H1 (cell line): ENCODE results near the gene GRM7. TPM values are rescaled to one million over a fixed set of nuclear protein-coding genes. Genes with fewer than 3 reads are reported as not detected.

Experiments
- CTCF ChIA-PET: fragments of 300-600 bp; sonication (Branson Sonifier 250); formaldehyde crosslinking; loops from one replicate; lab custom pipeline; 2021; ENCODE audit not compliant: partially characterized antibody; lab: Charles Lee
- POLR2A ChIA-PET: fragments of 300-600 bp; sonication (Branson Sonifier 250); formaldehyde crosslinking; loops from one replicate; lab custom pipeline; 2021; ENCODE audit warnings: inconsistent platforms; ENCODE audit not compliant: partially characterized antibody; lab: Charles Lee
- DNase-seq, 2 experiments: peaks; one replicate each; pipeline versions ENCODE4 v3.0.0 to v3.0.0-alpha.2; 2010 to 2022; ENCODE audit warnings: low spot score in 2 of 2, low read depth in 1 of 2, mixed read lengths in 1 of 2
- FAIRE-seq: peaks from 2 replicates; lab custom pipeline; 2011; peaks lifted over from hg19 to GRCh38; lab: Jason Lieb, UNC
- H2AFZ ChIP-seq: 2 replicates; pipeline ENCODE4 v1.8.1; 2012; ENCODE audit warnings: low read length, inconsistent platforms
- H2AK5ac ChIP-seq: 2 replicates; pipeline ENCODE4 v1.6.1; 2013; ENCODE audit warnings: low read depth, low read length
- H2BK120ac ChIP-seq: replicated peaks from 2 replicates; pipeline ENCODE3; 2013; ENCODE audit warnings: low read depth, low read length, inconsistent platforms
- H2BK12ac ChIP-seq: 2 replicates; pipeline ENCODE4 v1.6.1; 2013; ENCODE audit warnings: low read depth, low read length
- H2BK15ac ChIP-seq: 2 replicates; pipeline ENCODE4 v1.6.1; 2013; ENCODE audit warnings: low read length
- H2BK20ac ChIP-seq: 2 replicates; pipeline ENCODE4 v1.6.1; 2013; ENCODE audit warnings: low read length
- H2BK5ac ChIP-seq: 2 replicates; pipeline ENCODE4 v1.6.1; 2013; ENCODE audit warnings: low read depth, low read length
- H3K14ac ChIP-seq: 2 replicates; pipeline ENCODE4 v1.6.1; 2013; ENCODE audit warnings: inconsistent platforms; ENCODE audit not compliant: insufficient read length
- H3K18ac ChIP-seq: 2 replicates; pipeline ENCODE4 v1.6.1; 2013; ENCODE audit warnings: low read length; ENCODE audit errors: extremely low read depth
- H3K23ac ChIP-seq: 2 replicates; pipeline ENCODE4 v1.6.1; 2013; ENCODE audit warnings: inconsistent platforms; ENCODE audit not compliant: insufficient read length
- H3K23me2 ChIP-seq: 2 replicates; pipeline ENCODE4 v1.6.1; 2013; ENCODE audit warnings: low read depth, low read length
- H3K27ac ChIP-seq: 2 replicates; pipeline ENCODE4 v1.6.1; 2011; ENCODE audit warnings: low read depth, low read length, inconsistent platforms
- H3K27me3 ChIP-seq, 4 experiments: replicated peaks in 1 of 4; 1 replicate in 1 of 4; 2 replicates in 3 of 4; pipeline versions ENCODE4 v1.6.1 to v1.8.1; 2011 to 2013; ENCODE audit warnings: low read length in 3 of 4, mild to moderate bottlenecking in 3 of 4, inconsistent platforms in 2 of 4, mixed read lengths in 2 of 4, moderate library complexity in 1 of 4; ENCODE audit not compliant: control insufficient read depth in 3 of 4, insufficient read depth in 3 of 4; ENCODE audit errors: extremely low read depth in 1 of 4
- H3K36me3 ChIP-seq, 4 experiments: 2 replicates each; pipeline versions ENCODE4 v1.6.1 to v1.8.1; 2011 to 2013; ENCODE audit warnings: mild to moderate bottlenecking in 4 of 4, low read length in 3 of 4, moderate library complexity in 2 of 4, control low read depth in 1 of 4, inconsistent platforms in 1 of 4; ENCODE audit not compliant: insufficient read depth in 4 of 4, control insufficient read depth in 2 of 4
- H3K4ac ChIP-seq: replicated peaks from 2 replicates; pipeline ENCODE3; 2013; ENCODE audit warnings: low read length, low read depth, mixed read lengths, inconsistent platforms; ENCODE audit not compliant: insufficient read length
- H3K4me1 ChIP-seq, 4 experiments: replicated peaks in 1 of 4; 1 replicate in 1 of 4; 2 replicates in 3 of 4; pipeline versions ENCODE4 v1.6.1 to v1.8.1; 2011 to 2013; ENCODE audit warnings: low read length in 3 of 4, inconsistent platforms in 2 of 4, mixed read lengths in 1 of 4; ENCODE audit not compliant: insufficient read depth in 4 of 4, control insufficient read depth in 3 of 4
- H3K4me2 ChIP-seq, 2 experiments: 2 replicates each; pipeline versions ENCODE4 v1.6.1 to v1.8.1; 2011 to 2013; ENCODE audit warnings: low read depth in 2 of 2, low read length in 2 of 2, control low read depth in 1 of 2, inconsistent platforms in 1 of 2, mild to moderate bottlenecking in 1 of 2; ENCODE audit not compliant: insufficient read depth in 1 of 2
- H3K4me3 ChIP-seq, 4 experiments: fragments of 200-600, 300-600 bp in 1 of 4; sonication (generic), shearing (Covaris generic), sonication (Bioruptor Twin) in 1 of 4; 2 replicates each; pipeline versions ENCODE4 v1.5.1 to v1.8.1; 2011 to 2016; ENCODE audit warnings: low read length in 4 of 4, low read depth in 3 of 4, control low read depth in 2 of 4, inconsistent platforms in 2 of 4, mild to moderate bottlenecking in 2 of 4, mixed read lengths in 1 of 4, moderate library complexity in 1 of 4; ENCODE audit not compliant: insufficient read depth in 2 of 4; ENCODE audit errors: extremely low read depth in 1 of 4
- H3K56ac ChIP-seq: replicated peaks from 2 replicates; pipeline ENCODE3; 2013; ENCODE audit warnings: low read depth, mild to moderate bottlenecking, mixed read lengths, low read length, inconsistent platforms; ENCODE audit not compliant: insufficient read length
- H3K79me1 ChIP-seq: 2 replicates; pipeline ENCODE4 v1.6.1; 2013; ENCODE audit warnings: low read depth, low read length, control low read depth
- H3K79me2 ChIP-seq, 2 experiments: 2 replicates each; pipeline versions ENCODE4 v1.6.1 to v1.8.1; 2012 to 2013; ENCODE audit warnings: low read length in 2 of 2, mild to moderate bottlenecking in 2 of 2, inconsistent platforms in 1 of 2; ENCODE audit not compliant: insufficient read depth in 2 of 2, control insufficient read depth in 1 of 2
- H3K9ac ChIP-seq, 4 experiments: replicated peaks in 1 of 4; 1 replicate in 1 of 4; 2 replicates in 3 of 4; pipeline versions ENCODE4 v1.6.1 to v1.8.1; 2011 to 2013; ENCODE audit warnings: low read depth in 3 of 4, low read length in 3 of 4, control low read depth in 2 of 4, mild to moderate bottlenecking in 2 of 4, moderate library complexity in 2 of 4, inconsistent platforms in 1 of 4; ENCODE audit errors: extremely low read depth in 1 of 4
- H3K9me3 ChIP-seq, 2 experiments: 2 replicates each; pipeline versions ENCODE4 v1.6.1 to v1.8.1; 2012 to 2013; ENCODE audit warnings: mild to moderate bottlenecking in 2 of 2, moderate library complexity in 2 of 2, control low read depth in 1 of 2, inconsistent platforms in 1 of 2, low read depth in 1 of 2, low read length in 1 of 2, mixed read lengths in 1 of 2; ENCODE audit not compliant: insufficient read depth in 2 of 2
- H4K20me1 ChIP-seq, 2 experiments: replicated peaks in 1 of 2; 2 replicates each; pipeline versions ENCODE3 to v1.8.1; 2011 to 2013; ENCODE audit warnings: inconsistent platforms in 2 of 2, low read length in 2 of 2, mild to moderate bottlenecking in 1 of 2; ENCODE audit not compliant: insufficient read depth in 2 of 2, control insufficient read depth in 1 of 2
- H4K5ac ChIP-seq: 2 replicates; pipeline ENCODE4 v1.6.1; 2013; ENCODE audit warnings: low read length, low read depth, mixed read lengths, inconsistent platforms; ENCODE audit not compliant: insufficient read length
- H4K8ac ChIP-seq: 2 replicates; pipeline ENCODE4 v1.8.0; 2013; ENCODE audit warnings: mild to moderate bottlenecking, moderate library complexity, low read length, inconsistent platforms; ENCODE audit not compliant: insufficient read depth; ENCODE audit errors: extremely low read depth
- H4K91ac ChIP-seq: replicated peaks from 2 replicates; pipeline ENCODE3; 2013; ENCODE audit warnings: low read length, mixed read lengths, inconsistent platforms; ENCODE audit not compliant: insufficient read length
- CBX5 ChIP-seq: fragments of 300-800, 300-1000 bp; sonication (generic); IDR thresholded peaks from 2 replicates; pipeline ENCODE4 v1.7.1; 2016; ENCODE audit warnings: antibody characterized with exemption, low read length, low read depth
- CBX8 ChIP-seq: fragments of 300-800, 300-1000 bp; sonication (generic); IDR thresholded peaks from 2 replicates; pipeline ENCODE4 v1.7.1; 2016; ENCODE audit warnings: low read depth, low read length, borderline replicate concordance
- CEBPB ChIP-seq: IDR thresholded peaks from 2 replicates; pipeline ENCODE4 v1.6.1; 2012; ENCODE audit warnings: low read depth, low read length
- HDAC2 ChIP-seq, 2 experiments: fragments of 300-600 bp in 1 of 2; sonication (generic) in 1 of 2; IDR thresholded peaks; 2 replicates each; pipeline ENCODE4 v1.6.1; 2011 to 2012; ENCODE audit warnings: low read depth in 2 of 2, low read length in 2 of 2, mild to moderate bottlenecking in 2 of 2, moderate library complexity in 2 of 2, borderline replicate concordance in 1 of 2, inconsistent platforms in 1 of 2
- HDAC6 ChIP-seq: IDR thresholded peaks from one replicate; pipeline ENCODE4 v1.7.1; 2012; ENCODE audit warnings: low read depth, mild to moderate bottlenecking, inconsistent platforms, low read length, moderate library complexity
- NANOG ChIP-seq: IDR thresholded peaks from 2 replicates; pipeline ENCODE4 v1.6.1; 2011; ENCODE audit warnings: low read length, low read depth, mild to moderate bottlenecking, inconsistent platforms; ENCODE audit not compliant: insufficient read depth, poor library complexity, severe bottlenecking
- POLR2AphosphoS5 ChIP-seq: IDR thresholded peaks from 2 replicates; pipeline ENCODE4 v1.6.1; 2011; ENCODE audit warnings: low read depth, low read length
- SRF ChIP-seq: IDR thresholded peaks from 2 replicates; pipeline ENCODE4 v1.6.1; 2011; ENCODE audit warnings: mild to moderate bottlenecking, low read depth, low read length, moderate library complexity
- WGBS, 2 experiments: shearing (Covaris generic) in 1 of 2; methylation state at CpG; one replicate each; pipeline versions ENCODE4 v1.1.6 to v1.1.7; 2013 to 2015; ENCODE audit warnings: low lambda C conversion rate in 2 of 2, mixed read lengths in 2 of 2, inconsistent platforms in 1 of 2, low coverage in 1 of 2, missing lambda C conversion rate in 1 of 2; ENCODE audit not compliant: insufficient replicate concordance in 2 of 2, insufficient coverage in 1 of 2, insufficient read length in 1 of 2; ENCODE audit errors: extremely low coverage in 1 of 2, missing lambda C conversion rate in 1 of 2; 5-methylcytosine and 5-hydroxymethylcytosine counted together
- polyA plus RNA-seq, 7 experiments: library from polyadenylated mRNA; depleted of rRNA in 3 of 7; stranded (reverse) in 5 of 7; unstranded in 2 of 7; fragments of >200 nt in 5 of 7; fragments of 200-250 nt in 2 of 7; gene quantifications; 1 replicate in 5 of 7; 2 replicates in 1 of 7; 4 replicates in 1 of 7; pipeline versions ENCODE4 v1.2.1 to v1.2.3, GENCODE V29; 2011 to 2013; ENCODE audit warnings: missing spikeins in 2 of 7, mixed read lengths in 2 of 7
- total RNA-seq: library from RNA; stranded (reverse); fragmentation: NEBNext Ultra II Directional; extraction: Animal tissue kit (Norgen Biotek cat#: 25700); gene quantifications from 2 replicates; pipeline ENCODE4 v1.2.1, GENCODE V29; 2021
- TF ChIP-seq, protein P1 (sequence below): IDR thresholded peaks from 2 replicates; pipeline ENCODE4 v1.6.1; 2011; ENCODE audit warnings: low read length, improper control_type of control experiment
- TF ChIP-seq, protein P2 (sequence below): IDR thresholded peaks from 2 replicates; pipeline ENCODE4 v1.6.1; 2012; ENCODE audit warnings: inconsistent platforms
- TF ChIP-seq, protein P3 (sequence below): IDR thresholded peaks from 2 replicates; pipeline ENCODE4 v1.6.1; 2012; ENCODE audit warnings: inconsistent platforms

Gene GRM7
- total and polyA plus RNA-seq, 2 of the 8 experiments (the other 6 are each of a cell fraction or from before 2014, with no cell fraction given) = 0.17 to 0.24 TPM

DNA sequence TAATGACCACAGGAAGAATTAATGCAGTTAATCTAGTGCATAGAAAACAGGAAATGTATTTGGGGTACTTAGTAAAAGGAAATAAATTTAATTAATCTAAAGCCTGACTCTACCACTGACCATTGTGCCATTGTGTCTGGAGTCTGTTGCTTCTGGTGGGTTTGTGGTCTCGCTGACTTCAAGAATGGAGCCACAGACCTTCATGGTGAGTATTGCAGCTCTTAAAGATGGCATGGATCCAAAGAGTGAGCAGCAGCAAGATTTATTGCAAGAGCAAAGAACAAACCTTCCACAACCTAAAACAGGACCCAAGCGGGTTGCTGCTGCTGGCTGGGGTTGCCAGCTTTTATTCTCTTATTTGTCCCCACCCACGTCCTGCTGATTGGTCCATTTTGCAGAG lies 929.2 kb downstream of the GRM7 start:
- DNase-seq = no peak
- peaks cover 2 to 18% (median 13%) of the 10 kb centered on the region in 4 experiments; a peak in 6 of 7 replicates for H3K4me1 ChIP-seq
- TF ChIP-seq CBX5 (no peak), CEBPB (no peak), SRF (no peak), NANOG (no peak), HDAC2 (IDR thresholded peaks at IDR 0.05; ENCODE audit: borderline replicate concordance in 1 of 2, low read depth in 2 of 2, low read length in 2 of 2) (no peak), POLR2AphosphoS5 (no peak), HDAC6 (no peak), CBX8 (no peak)
- TF ChIP-seq, protein P1, sequence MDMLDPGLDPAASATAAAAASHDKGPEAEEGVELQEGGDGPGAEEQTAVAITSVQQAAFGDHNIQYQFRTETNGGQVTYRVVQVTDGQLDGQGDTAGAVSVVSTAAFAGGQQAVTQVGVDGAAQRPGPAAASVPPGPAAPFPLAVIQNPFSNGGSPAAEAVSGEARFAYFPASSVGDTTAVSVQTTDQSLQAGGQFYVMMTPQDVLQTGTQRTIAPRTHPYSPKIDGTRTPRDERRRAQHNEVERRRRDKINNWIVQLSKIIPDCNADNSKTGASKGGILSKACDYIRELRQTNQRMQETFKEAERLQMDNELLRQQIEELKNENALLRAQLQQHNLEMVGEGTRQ = no peak
- TF ChIP-seq, protein P2, sequence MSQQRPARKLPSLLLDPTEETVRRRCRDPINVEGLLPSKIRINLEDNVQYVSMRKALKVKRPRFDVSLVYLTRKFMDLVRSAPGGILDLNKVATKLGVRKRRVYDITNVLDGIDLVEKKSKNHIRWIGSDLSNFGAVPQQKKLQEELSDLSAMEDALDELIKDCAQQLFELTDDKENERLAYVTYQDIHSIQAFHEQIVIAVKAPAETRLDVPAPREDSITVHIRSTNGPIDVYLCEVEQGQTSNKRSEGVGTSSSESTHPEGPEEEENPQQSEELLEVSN = no peak
- TF ChIP-seq, protein P3, sequence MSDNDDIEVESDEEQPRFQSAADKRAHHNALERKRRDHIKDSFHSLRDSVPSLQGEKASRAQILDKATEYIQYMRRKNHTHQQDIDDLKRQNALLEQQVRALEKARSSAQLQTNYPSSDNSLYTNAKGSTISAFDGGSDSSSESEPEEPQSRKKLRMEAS = no peak

More for the DNA sequence above, 929.2 kb downstream of the GRM7 start:
- Histone ChIP-seq H3K18ac (no peak overlapping the region), H2BK5ac (no peak overlapping the region; the same call in 1 of the 2 replicates), H3K9ac (no peak overlapping the region), H3K27ac (no peak overlapping the region), H2AK5ac (no peak overlapping the region), H3K79me2 (no peaks in the 10 kb centered on the region), H3K9me3 (peaks cover 5 to 8% of the 10 kb centered on the region in 2 experiments; a peak in 3 of 4 replicates), H4K91ac (no peak overlapping the region), H2BK15ac (no peak overlapping the region), H3K4me2 (no peak overlapping the region), H2BK20ac (no peak overlapping the region), H2BK120ac (no peak overlapping the region), H4K20me1 (no peaks in the 10 kb centered on the region), H4K5ac (no peak overlapping the region), H3K56ac (no peak overlapping the region), H3K27me3 (no peaks in the 10 kb centered on the region), H3K36me3 (no peaks in the 10 kb centered on the region; a peak in 1 of 8 replicates), H2BK12ac (no peak overlapping the region; the same call in 1 of the 2 replicates), H3K23ac (no peak overlapping the region), H3K4me3 (no peak overlapping the region), H3K14ac (no peak overlapping the region), H3K23me2 (no peaks in the 10 kb centered on the region; the same call in 1 of the 2 replicates), H3K79me1 (no peaks in the 10 kb centered on the region), H4K8ac (no peak overlapping the region), H3K4ac (no peak overlapping the region), H2AFZ (no peak overlapping the region)
- no peak for FAIRE-seq
- POLR2A ChIA-PET = no interaction called here
- 93% methylated on average over 3 of the region's 3 CpGs; no CpG with 5 or more reads in 1 of the 2 experiments for WGBS, 2 experiments
- CTCF ChIA-PET = interaction anchor here (1.4 kb wide), 1 partner anchor 511 kb away, joined by 4 read pairs; no protein-coding TSS in a partner anchor
